ENCODE results near the gene ENPP1. TPM values are rescaled to one million over a fixed set of nuclear protein-coding genes. Genes with fewer than 3 reads are reported as not detected.

ENPP1 gene
- total RNA-seq, 1 experiment from 2014 or later, result 34.0 TPM

- peak; percentile 71 for DNase-seq (ENCODE audit: low read depth)
Observed at GRCh38 chr6:131831392-131831791, 23.6 kb downstream of the ENPP1 start.

- DNase-seq (ENCODE audit: low read depth), result no peak
Observed at GRCh38 chr6:131831886-131832285, 24.1 kb downstream of the ENPP1 start.

DNA sequence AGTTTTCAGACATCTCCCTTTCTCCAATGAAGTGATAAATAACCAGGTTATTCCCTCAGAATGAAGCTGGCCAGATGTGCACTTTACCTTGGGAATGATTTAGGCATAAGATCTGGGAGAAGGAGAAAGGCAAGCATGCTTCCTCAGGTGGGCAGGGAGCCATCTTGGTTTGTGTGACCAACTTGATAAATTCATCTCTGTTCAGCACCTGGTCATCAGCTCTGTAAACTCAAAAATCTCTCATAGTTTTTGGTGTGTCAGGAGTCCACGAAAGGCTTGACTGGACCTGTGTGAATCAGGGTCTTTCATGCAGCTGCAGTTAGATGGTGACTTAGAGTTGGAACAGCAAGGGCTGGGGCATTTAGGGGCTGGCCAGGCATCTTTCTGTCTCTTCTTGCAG, 24.5 kb downstream of the ENPP1 start:
- DNase-seq (ENCODE audit: low read depth), result no peak

- DNase-seq (ENCODE audit: low read depth), result no peak
Observed at GRCh38 chr6:131838051-131838450, 30.2 kb downstream of the ENPP1 start.

DNA sequence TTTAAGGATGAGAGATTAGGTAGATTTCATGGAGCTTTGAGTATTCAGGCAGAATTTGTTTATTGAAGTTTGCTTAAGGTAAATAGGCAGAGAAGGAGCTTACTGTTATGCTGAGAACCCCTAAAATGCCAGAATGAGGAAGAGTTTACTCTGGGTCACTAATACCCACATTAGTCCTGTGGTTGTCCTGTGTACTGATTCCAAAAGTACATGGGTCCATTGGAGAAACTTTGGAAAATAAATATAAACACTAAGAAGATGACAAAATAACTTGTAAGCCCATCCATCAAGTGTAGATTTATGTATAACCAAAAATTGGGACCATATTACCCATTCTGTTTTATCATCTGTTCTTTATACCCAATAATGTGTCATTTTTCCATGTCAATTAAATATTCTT, 31.6 kb downstream of the ENPP1 start:
- DNase-seq (ENCODE audit: low read depth), result no peak

DNA sequence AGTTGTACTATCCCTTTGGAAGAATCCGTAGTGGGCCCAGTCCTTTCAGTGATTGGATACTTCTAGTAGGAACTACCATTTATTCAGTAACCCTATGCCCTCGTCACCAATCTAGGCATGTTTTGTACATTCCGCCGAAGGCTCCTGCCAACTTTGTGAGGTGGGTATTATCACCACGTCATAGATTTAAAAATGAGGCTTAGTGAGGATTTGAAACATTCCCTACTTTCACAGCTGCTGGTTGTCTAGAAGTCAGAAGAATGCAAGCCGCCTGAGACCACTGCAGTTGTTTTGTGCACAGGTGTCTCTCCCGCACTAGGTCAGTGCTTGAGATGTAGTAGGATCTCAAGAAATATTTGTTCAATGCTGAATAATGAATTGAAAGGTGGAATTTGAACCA, 32.6 kb downstream of the ENPP1 start:
- no peak for DNase-seq (ENCODE audit: low read depth)

DNA sequence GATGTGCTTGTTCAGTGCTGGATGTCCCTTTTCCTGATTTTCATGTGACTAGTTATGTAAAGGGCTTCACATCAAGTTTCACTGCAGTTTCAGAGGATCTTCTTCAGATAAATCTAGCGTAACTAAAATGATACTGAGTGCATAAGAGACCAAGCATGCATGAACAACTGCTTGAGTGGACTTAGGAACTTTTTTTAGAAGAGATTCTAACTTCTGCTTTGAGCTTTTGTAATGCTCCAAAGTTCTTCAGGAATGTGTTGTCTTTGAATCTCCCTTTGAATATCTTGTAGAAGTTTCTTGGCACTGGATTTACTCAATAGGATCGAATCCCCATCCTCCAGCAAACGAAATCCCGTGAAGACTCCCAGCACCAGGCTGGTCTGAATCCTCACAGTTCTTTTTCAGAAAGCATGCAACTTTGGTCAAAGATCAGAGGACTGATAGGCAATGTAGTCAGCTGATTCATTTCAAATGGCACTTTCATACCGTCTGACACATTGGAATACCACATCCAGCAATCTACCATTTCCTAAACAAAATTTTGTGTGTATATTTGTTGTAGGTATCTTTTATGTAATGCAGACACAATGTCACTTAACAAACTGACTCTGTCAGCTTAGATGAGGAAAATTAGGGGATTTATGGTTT, 33.2 kb downstream of the ENPP1 start:
- peak; percentile 38 for DNase-seq (ENCODE audit: low read depth)

GRCh38 chr6:131843768-131844167, 35.9 kb downstream of the ENPP1 start:
- DNase-seq (ENCODE audit: low read depth), result no peak

GRCh38 chr6:131844243-131844841, 36.5 kb downstream of the ENPP1 start:
- peak; percentile 26 for DNase-seq (ENCODE audit: low read depth)

GRCh38 chr6:131846023-131846663, 38.3 kb downstream of the ENPP1 start:
- DNase-seq (ENCODE audit: low read depth), result no peak

- DNase-seq (ENCODE audit: low read depth), result no peak
Observed at GRCh38 chr6:131846905-131847304, 39.1 kb downstream of the ENPP1 start.

GRCh38 chr6:131849799-131850198, 42.0 kb downstream of the ENPP1 start:
- DNase-seq (ENCODE audit: low read depth), result no peak

DNA sequence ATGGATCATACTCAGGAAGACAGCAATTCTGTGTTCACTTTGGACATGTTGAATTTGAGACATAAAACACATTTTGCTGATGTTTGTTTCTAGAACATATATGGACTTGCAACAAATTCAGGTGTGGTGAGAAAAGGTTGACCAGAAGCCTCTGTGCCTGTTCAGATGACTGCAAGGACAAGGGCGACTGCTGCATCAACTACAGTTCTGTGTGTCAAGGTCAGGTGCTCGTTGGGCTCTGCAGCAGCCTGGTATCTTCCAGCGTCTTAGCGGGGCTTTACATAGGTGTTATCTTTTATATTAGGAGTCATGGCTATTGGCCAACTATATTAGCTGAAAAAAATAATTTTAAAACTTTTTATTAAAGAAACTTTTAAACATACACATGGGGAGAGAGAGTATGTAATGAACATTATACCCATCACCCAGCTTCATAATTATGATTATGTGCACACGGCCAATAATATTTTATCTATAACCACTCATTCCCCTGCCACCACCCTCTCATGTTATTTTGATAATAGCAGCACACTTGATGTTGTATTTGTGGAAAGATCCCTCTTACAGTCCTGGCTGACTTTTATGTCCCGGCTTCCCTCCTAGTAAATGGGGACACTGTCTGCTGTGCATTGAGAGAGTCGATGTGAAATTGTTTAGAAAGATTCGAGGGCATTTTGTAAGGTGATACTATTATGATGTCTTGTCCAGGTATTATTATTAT, 43.4 kb downstream of the ENPP1 start:
- DNase-seq (ENCODE audit: low read depth), result no peak

- no peak for DNase-seq (ENCODE audit: low read depth)
Observed at GRCh38 chr6:131852200-131852599, 44.4 kb downstream of the ENPP1 start.

DNA sequence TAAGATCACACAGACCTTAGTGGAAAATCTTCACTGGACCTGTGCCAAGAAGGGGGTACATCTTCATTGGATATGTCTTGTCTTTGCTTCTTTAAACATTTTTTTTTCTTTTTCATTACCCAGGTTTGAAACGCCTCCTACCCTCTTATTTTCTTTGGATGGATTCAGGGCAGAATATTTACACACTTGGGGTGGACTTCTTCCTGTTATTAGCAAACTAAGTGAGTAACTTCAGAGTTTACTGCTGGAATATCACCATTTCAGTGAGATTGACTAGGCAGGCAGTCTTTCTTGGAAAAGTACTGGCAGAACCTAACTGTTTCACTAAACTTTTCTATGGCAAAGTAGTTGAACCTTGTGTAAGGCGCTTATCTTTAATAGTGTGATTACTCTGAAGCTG, 47.0 kb downstream of the ENPP1 start:
- no peak for DNase-seq (ENCODE audit: low read depth)

DNA sequence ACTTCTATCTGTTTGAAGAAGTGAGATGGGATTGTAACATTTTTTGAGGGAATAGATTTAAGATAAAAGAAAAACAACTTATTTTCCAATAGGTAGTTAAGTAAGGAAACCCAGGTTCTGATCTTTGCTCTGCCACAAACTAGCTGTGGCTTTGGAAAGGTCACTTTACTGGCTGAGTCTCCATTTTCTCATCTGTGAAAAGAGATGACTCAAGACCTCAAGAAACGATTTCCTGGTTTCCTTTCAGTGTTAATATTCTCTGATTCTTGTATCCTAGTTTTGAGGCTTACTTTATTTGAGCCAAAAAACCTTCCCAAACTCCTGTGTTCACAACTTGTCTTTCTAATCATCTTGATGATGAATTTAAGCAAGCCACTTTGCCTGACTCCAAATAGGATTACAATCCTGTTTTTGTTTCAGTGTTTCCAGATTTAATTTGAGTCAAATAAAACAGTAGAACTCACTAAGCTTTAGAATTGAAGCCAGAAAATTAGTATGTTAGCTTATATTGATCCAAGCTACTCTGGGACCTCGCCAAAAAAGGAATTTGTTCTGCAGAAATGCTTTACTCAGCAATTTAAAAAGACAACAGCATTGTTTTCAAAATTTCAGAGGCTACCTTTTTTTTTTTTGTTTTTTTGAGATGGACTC, 51.1 kb downstream of the ENPP1 start:
- DNase-seq (ENCODE audit: low read depth), result peak; percentile 78

DNA sequence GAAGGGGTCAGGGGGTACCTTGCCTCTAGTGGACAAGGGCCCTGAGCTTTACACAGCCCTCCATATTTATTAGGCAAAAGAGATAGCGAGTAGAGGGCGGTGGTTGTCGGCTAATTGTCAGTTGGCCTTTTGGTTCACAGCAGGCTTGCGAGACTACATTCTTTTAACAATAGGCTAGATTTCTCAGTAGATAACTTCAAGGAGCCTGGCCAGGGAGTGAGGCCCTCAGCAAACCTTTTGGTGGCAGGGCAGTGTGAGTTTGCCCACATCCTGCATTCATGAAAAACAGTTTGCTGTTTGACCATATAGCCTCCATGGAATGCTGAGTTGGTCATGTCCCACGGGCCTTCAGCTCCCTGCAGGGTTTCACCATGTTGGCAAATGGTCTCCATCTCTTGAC, 51.8 kb downstream of the ENPP1 start:
- DNase-seq (ENCODE audit: low read depth), result peak; percentile 46

- DNase-seq (ENCODE audit: low read depth), result no peak
Observed at GRCh38 chr6:131861381-131861780, 53.6 kb downstream of the ENPP1 start.

DNA sequence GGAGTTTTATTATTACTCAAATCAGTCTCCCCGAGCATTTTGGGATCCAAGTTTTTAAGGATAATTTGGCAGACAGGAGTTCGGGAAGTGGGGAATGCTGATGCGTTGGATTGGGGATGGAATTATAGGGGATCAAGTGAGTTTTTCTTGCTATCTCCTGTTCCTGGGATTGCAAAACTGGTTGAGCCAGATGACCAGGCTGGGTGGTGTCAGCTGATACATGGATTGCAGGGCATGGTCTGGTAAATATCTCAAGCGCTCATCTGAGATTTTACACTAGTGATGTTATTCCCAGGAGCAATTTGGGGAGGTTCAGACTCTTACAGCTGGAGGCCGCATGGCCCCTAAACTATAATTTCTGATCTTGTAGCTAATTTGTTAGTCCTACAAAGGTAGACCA, 54.7 kb downstream of the ENPP1 start:
- DNase-seq (ENCODE audit: low read depth), result no peak

DNA sequence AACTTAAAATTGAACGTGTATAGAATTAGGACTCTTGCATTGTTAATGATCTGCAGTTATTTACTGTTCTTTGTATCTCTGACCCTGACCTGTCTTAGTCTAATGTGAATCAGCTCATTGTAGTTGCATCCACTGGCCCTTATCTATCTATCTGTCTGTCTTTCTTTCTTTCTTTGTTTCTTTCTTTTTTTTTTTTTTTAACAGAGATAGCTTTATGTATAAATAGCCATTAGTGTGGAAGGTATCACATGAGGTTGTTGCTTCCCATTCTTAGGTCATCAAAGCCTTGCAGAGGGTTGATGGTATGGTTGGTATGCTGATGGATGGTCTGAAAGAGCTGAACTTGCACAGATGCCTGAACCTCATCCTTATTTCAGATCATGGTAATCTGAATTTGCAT, 59.9 kb downstream of the ENPP1 start:
- no peak for DNase-seq (ENCODE audit: low read depth)

GRCh38 chr6:131868836-131869235, 61.0 kb downstream of the ENPP1 start:
- no peak for DNase-seq (ENCODE audit: low read depth)

DNA sequence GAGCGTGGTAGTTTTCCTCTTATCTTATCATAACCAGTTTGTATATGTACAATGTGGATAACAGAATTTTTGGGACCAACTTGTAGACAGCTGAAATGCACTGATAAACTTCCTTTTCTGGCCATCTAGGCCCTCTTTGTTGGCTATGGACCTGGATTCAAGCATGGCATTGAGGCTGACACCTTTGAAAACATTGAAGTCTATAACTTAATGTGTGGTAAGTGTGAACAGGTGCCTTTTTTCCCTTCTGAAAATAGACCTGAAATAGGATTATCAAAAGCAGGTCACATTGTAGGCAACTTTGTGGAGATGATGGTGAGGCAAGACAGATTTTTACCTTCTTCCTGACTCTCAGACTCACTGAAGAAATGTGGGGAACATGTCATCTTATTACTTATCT, 67.8 kb downstream of the ENPP1 start:
- DNase-seq (ENCODE audit: low read depth), result no peak

Data from RPMI7951 (cell line).